ENCODE data around the gene NEGR1. TPM values are rescaled to one million over a fixed set of nuclear protein-coding genes. Genes with fewer than 3 reads are reported as not detected.

Gene NEGR1
- total RNA-seq, 1 donor from 2014 or later, result 8.6 TPM

- H3K27ac Mint-ChIP-seq (ENCODE audit: unreplicated experiment), result no peak overlapping the region
- H3K79me2 ChIP-seq (ENCODE audit: insufficient read depth, low read length), result no peaks in the 10 kb centered on the region
- FAIRE-seq, result no peak
- H3K4me1 ChIP-seq (ENCODE audit: insufficient read depth, low read length), result peaks cover 6% of the 10 kb centered on the region
- H3K9me3 ChIP-seq (ENCODE audit: insufficient read depth, low read depth, low read length), result peaks cover 4% of the 10 kb centered on the region
- H2AFZ ChIP-seq (ENCODE audit: low read depth, low read length), result no peak overlapping the region
- H3K4me2 ChIP-seq (ENCODE audit: low read length), result no peak overlapping the region
- H3K27ac ChIP-seq (ENCODE audit: low read depth, low read length), result no peak overlapping the region
- H3K9me3 Mint-ChIP-seq (ENCODE audit: unreplicated experiment), result peaks cover 2% of the 10 kb centered on the region
- H3K4me3 Mint-ChIP-seq (ENCODE audit: unreplicated experiment), result no peak overlapping the region
- peaks cover 3% of the 10 kb centered on the region for H3K4me1 Mint-ChIP-seq (ENCODE audit: low read depth, unreplicated experiment)
- no peaks in the 10 kb centered on the region for H3K27me3 Mint-ChIP-seq (ENCODE audit: low read depth, unreplicated experiment)
- no peaks in the 10 kb centered on the region for H3K36me3 ChIP-seq (ENCODE audit: insufficient read depth, low read length)
- TF ChIP-seq CTCF (IDR thresholded peaks at IDR 0.05; ENCODE audit: insufficient read depth, low read depth, low read length) (no peak), EZH2 (IDR thresholded peaks at IDR 0.05; ENCODE audit: insufficient read depth, low read length) (no peak)
- H3K4me3 ChIP-seq (ENCODE audit: insufficient read depth, low read depth, low read length), result no peak overlapping the region
- H3K36me3 Mint-ChIP-seq (ENCODE audit: low read depth, unreplicated experiment), result peaks cover 2% of the 10 kb centered on the region
- no peak overlapping the region for H3K9ac ChIP-seq (ENCODE audit: low read length)
- DNase-seq (ENCODE audit: low read depth), result no peak
- no peaks in the 10 kb centered on the region for H4K20me1 ChIP-seq (ENCODE audit: insufficient read depth, low read length)
- no peaks in the 10 kb centered on the region for H3K27me3 ChIP-seq (ENCODE audit: insufficient read depth, low read length)
These were observed 920.3 kb downstream of the NEGR1 start for GRCh38 chr1:71362076-71362475.

- Histone ChIP-seq H3K36me3 (ENCODE audit: insufficient read depth, low read length) (no peaks in the 10 kb centered on the region), H3K79me2 (ENCODE audit: insufficient read depth, low read length) (no peaks in the 10 kb centered on the region), H3K4me1 (ENCODE audit: insufficient read depth, low read length) (no peaks in the 10 kb centered on the region), H3K27me3 (ENCODE audit: insufficient read depth, low read length) (no peaks in the 10 kb centered on the region), H3K9me3 (ENCODE audit: insufficient read depth, low read depth, low read length) (peaks cover 4% of the 10 kb centered on the region), H3K4me2 (ENCODE audit: low read length) (no peak overlapping the region), H3K27ac (ENCODE audit: low read depth, low read length) (no peak overlapping the region), H3K9ac (ENCODE audit: low read length) (no peak overlapping the region), H4K20me1 (ENCODE audit: insufficient read depth, low read length) (no peaks in the 10 kb centered on the region), H3K4me3 (ENCODE audit: insufficient read depth, low read depth, low read length) (no peak overlapping the region), H2AFZ (ENCODE audit: low read depth, low read length) (no peak overlapping the region)
- DNase-seq (ENCODE audit: low read depth) (no peak), FAIRE-seq (no peak)
- Mint-ChIP-seq H3K27ac (ENCODE audit: unreplicated experiment) (no peak overlapping the region), H3K4me3 (ENCODE audit: unreplicated experiment) (no peak overlapping the region), H3K27me3 (ENCODE audit: low read depth, unreplicated experiment) (no peaks in the 10 kb centered on the region), H3K9me3 (ENCODE audit: unreplicated experiment) (peaks cover 7% of the 10 kb centered on the region), H3K36me3 (ENCODE audit: low read depth, unreplicated experiment) (peaks cover 2% of the 10 kb centered on the region), H3K4me1 (ENCODE audit: low read depth, unreplicated experiment) (no peaks in the 10 kb centered on the region)
- TF ChIP-seq CTCF (IDR thresholded peaks at IDR 0.05; ENCODE audit: insufficient read depth, low read depth, low read length) (no peak), EZH2 (IDR thresholded peaks at IDR 0.05; ENCODE audit: insufficient read depth, low read length) (no peak)
These were observed 924.6 kb downstream of the NEGR1 start for GRCh38 chr1:71357708-71358107.

GRCh38 chr1:71351438-71351837 lies 930.9 kb downstream of the NEGR1 start:
- H3K4me2 ChIP-seq (ENCODE audit: low read length), result no peak overlapping the region
- DNase-seq (ENCODE audit: low read depth) (peak; percentile 61), FAIRE-seq (no peak)
- H3K36me3 ChIP-seq (ENCODE audit: insufficient read depth, low read length), result no peaks in the 10 kb centered on the region
- H3K27me3 Mint-ChIP-seq (ENCODE audit: low read depth, unreplicated experiment), result no peaks in the 10 kb centered on the region
- no peak overlapping the region for H3K9ac ChIP-seq (ENCODE audit: low read length)
- H3K9me3 ChIP-seq (ENCODE audit: insufficient read depth, low read depth, low read length), result no peaks in the 10 kb centered on the region
- no peaks in the 10 kb centered on the region for H3K36me3 Mint-ChIP-seq (ENCODE audit: low read depth, unreplicated experiment)
- H3K9me3 Mint-ChIP-seq (ENCODE audit: unreplicated experiment), result peaks cover 4% of the 10 kb centered on the region
- H3K4me1 Mint-ChIP-seq (ENCODE audit: low read depth, unreplicated experiment), result no peaks in the 10 kb centered on the region
- no peaks in the 10 kb centered on the region for H3K79me2 ChIP-seq (ENCODE audit: insufficient read depth, low read length)
- H3K27ac Mint-ChIP-seq (ENCODE audit: unreplicated experiment), result no peak overlapping the region
- H2AFZ ChIP-seq (ENCODE audit: low read depth, low read length), result no peak overlapping the region
- no peaks in the 10 kb centered on the region for H4K20me1 ChIP-seq (ENCODE audit: insufficient read depth, low read length)
- H3K27me3 ChIP-seq (ENCODE audit: insufficient read depth, low read length), result no peaks in the 10 kb centered on the region
- H3K4me1 ChIP-seq (ENCODE audit: insufficient read depth, low read length), result no peaks in the 10 kb centered on the region
- H3K27ac ChIP-seq (ENCODE audit: low read depth, low read length), result no peak overlapping the region
- TF ChIP-seq EZH2 (IDR thresholded peaks at IDR 0.05; ENCODE audit: insufficient read depth, low read length), result no peak
- TF ChIP-seq CTCF (IDR thresholded peaks at IDR 0.05; ENCODE audit: insufficient read depth, low read depth, low read length), result no peak
- no peak overlapping the region for H3K4me3 Mint-ChIP-seq (ENCODE audit: unreplicated experiment)
- no peak overlapping the region for H3K4me3 ChIP-seq (ENCODE audit: insufficient read depth, low read depth, low read length)
